Esophagus squamous epithelium (tissue), 5 donors: ENCODE measurements around the gene MAPK12. TPM values are rescaled to one million over a fixed set of nuclear protein-coding genes. Genes with fewer than 3 reads are reported as not detected.
A peak's percentile ranks its signal among the peaks of the same experiment; 100 is the strongest.

Experiments used
- DNase-seq: peaks from one replicate; lab custom pipeline; 2025; lab: John Stamatoyannopoulos, UW
- H3K27ac ChIP-seq, 4 donors: fragments of 200-600 bp; sonication (generic); one replicate each; pipeline ENCODE4 v1.5.1; 2016 to 2019; ENCODE audit warnings: mild to moderate bottlenecking in 1 of 4
- H3K27me3 ChIP-seq, 4 donors: fragments of 200-600 bp; sonication (generic); 1 replicate in 3 of 4; 2 replicates in 1 of 4; pipeline versions ENCODE4 v1.5.1 to v1.6.0; 2017 to 2021; ENCODE audit warnings: antibody characterized with exemption in 1 of 4
- H3K36me3 ChIP-seq, 3 donors: fragments of 200-600 bp; sonication (generic); one replicate each; pipeline ENCODE4 v1.5.1; 2016 to 2019
- H3K4me1 ChIP-seq, 3 donors: fragments of 200-600 bp; sonication (generic); one replicate each; pipeline ENCODE4 v1.5.1; 2017 to 2019
- H3K4me3 ChIP-seq, 4 donors: fragments of 200-600 bp; sonication (generic); 1 replicate in 3 of 4; 2 replicates in 1 of 4; pipeline ENCODE4 v1.5.1; 2016 to 2019; ENCODE audit warnings: mild to moderate bottlenecking in 2 of 4, moderate library complexity in 1 of 4
- H3K9me3 ChIP-seq, 3 donors: fragments of 200-600 bp; sonication (generic); one replicate each; pipeline ENCODE4 v1.5.1; 2016 to 2019
- CTCF ChIP-seq, 6 experiments: fragments of 450-650 bp in 4 of 6; fragments of 200-600 bp in 2 of 6; sonication (generic) in 2 of 6; IDR thresholded peaks; one replicate each; pipeline ENCODE4 v1.5.1; 2016 to 2019; ENCODE audit warnings: antibody characterized with exemption in 6 of 6, mild to moderate bottlenecking in 4 of 6, moderate library complexity in 4 of 6
- POLR2A ChIP-seq, 4 donors: fragments of 450-650 bp; IDR thresholded peaks; one replicate each; pipeline ENCODE4 v1.6.1; 2017; ENCODE audit warnings: antibody characterized with exemption in 4 of 4, mild to moderate bottlenecking in 4 of 4, moderate library complexity in 3 of 4
- WGBS, 2 donors: methylation state at CpG; one replicate each; pipeline ENCODE4 v1.1.5; 2018; 5-methylcytosine and 5-hydroxymethylcytosine counted together
- intact Hi-C: fragments of 100-400 bp; cut with DNase I; formaldehyde crosslinking; loops from one replicate; pipeline ENCODE4 v1.15.0; 2022
- total RNA-seq, 4 donors: library from RNA; depleted of rRNA; stranded (reverse); fragments of >200 nt; gene quantifications; one replicate each; pipeline ENCODE4 v1.1.0, GENCODE V29; 2016
- donor health status: DM: yes; HTN: yes; CAD: no.

The MAPK12 gene
- total RNA-seq, 4 donors from 2014 or later, result 0.19 to 6.9 (median 2.3) TPM

GRCh38 chr22:50252082-50253045, 9.1 kb downstream of the MAPK12 start:
- H3K9me3 ChIP-seq, result no peaks in the 10 kb centered on the region
- intact Hi-C loops, result no loop called here
- DNase-seq, result no peak
- peaks cover 0 to 11% (median 0%) of the 10 kb centered on the region in 4 donors for H3K27me3 ChIP-seq
- peaks cover 22 to 52% (median 23%) of the 10 kb centered on the region in 3 donors for H3K4me1 ChIP-seq
- H3K4me3 ChIP-seq, result peak overlapping the region in 3 of 4 donors; percentile 66 to 80 (median 79)
- TF ChIP-seq CTCF (IDR thresholded peaks at IDR 0.05) (peak; percentile 58 to 83 (median 68)), POLR2A (IDR thresholded peaks at IDR 0.05) (no peak)
- 20 to 69% methylated on average over 1 to 8 of the region's 25 CpGs for WGBS, 2 donors
- peak overlapping the region; percentile 46 to 82 (median 72) for H3K27ac ChIP-seq
- H3K36me3 ChIP-seq, result peaks cover 0 to 13% (median 0%) of the 10 kb centered on the region in 3 donors

DNA sequence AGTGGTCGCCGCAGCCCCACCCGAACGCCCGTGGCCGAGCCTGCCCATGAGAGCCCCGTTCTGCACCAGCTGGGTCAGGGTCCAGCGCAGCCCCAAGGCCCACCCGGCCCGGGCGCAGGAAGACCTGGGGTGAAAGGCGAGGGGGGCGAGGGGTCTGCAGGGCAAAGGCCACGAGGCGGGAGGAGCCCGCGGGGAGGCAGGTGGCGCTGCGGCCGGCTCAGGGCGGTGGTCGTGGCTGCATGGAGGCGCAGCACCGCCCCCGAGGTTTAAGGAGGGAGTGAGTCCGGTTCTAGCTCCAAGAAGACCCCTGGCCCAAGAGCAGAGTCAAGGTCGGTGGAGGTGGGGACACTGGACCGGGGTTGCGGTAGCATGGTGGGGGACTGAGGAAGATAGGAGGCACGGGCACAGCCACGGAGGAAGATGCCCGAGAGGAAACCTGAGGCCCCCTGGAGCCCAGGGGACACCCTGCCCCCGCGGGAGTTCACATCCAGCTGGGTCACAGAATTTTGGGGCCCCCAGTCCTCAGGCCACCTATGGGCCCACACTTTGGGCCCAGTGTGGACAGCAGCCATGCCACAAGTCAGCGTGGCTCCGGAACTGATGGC, 9.9 kb downstream of the MAPK12 start:
- 33% methylated on average over 6 of the region's 36 CpGs; no CpG with 5 or more reads in 1 of the 2 donors for WGBS, 2 donors
- peaks cover 22 to 60% (median 23%) of the 10 kb centered on the region in 3 donors for H3K4me1 ChIP-seq
- H3K36me3 ChIP-seq, result peaks cover 0 to 16% (median under 1%) of the 10 kb centered on the region in 3 donors
- peak overlapping the region; percentile 42 to 80 (median 72) for H3K4me3 ChIP-seq
- DNase-seq, result no peak
- TF ChIP-seq CTCF (IDR thresholded peaks at IDR 0.05) (no peak), POLR2A (IDR thresholded peaks at IDR 0.05) (no peak)
- no peaks in the 10 kb centered on the region for H3K9me3 ChIP-seq
- peak overlapping the region; percentile 46 to 82 (median 72) for H3K27ac ChIP-seq
- peaks cover 0 to 5% (median 0%) of the 10 kb centered on the region in 4 donors for H3K27me3 ChIP-seq
- intact Hi-C loops, result no loop called here

DNA sequence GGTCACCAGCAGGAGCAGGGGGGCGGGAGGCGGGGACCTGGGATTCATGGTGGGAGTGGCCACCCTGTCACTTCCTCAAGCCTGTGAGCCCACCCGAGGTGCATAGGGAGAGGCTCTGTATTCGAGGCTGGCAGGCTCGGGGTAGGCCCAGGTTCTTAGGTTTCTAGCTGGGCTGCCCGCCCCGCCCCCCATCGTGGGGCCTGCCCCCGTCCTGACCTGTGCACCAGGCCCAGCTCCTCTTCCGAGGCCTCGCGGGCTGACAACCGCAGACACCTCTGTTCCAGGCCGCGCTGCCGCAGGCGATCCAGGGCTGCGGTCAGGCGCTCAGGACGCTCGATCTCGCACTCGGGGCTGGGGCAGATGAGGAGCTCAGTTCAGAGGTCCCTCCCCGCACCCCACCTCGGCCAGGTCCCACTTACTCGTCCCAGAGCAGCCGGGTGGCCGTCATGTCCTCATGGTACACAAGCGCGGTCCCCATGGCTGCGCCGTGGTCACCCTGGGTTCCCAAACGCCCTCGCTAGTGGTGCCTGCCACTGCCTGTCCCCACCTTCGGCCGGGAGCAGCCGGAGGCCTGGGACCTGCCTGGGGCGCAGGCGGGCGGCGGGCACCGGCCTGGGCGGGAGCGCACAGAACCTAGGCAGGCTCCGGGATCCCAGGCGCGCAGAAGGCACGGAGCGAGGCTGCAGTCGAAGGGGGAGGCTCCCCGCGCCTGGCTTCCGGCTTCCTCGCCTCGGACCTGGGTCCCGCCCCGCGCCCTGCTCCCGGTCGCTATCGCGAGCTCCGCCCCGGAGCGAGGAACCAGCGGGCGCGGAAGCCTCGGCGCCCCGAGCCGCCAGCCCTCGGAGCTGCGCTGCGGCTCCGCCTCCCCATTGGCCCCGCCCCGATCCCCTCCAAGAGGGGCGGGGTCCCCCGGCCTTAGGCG, 10.7 kb downstream of the MAPK12 start, which contains the start of gene HDAC10:
TSS of gene HDAC10 (minus strand) at position 711 of the 922 bp plus-strand sequence. CDS start at position 478, 233 bp downstream.
- H3K27ac ChIP-seq, result peak within 1 kb of the TSS; percentile 46 to 82 (median 72)
- intact Hi-C loops, result no loop called here
- WGBS, 2 donors, result 0% methylated on average over 4 of the region's 81 CpGs; no CpG with 5 or more reads in 1 of the 2 donors
- H3K27me3 ChIP-seq, result no peaks in the 10 kb centered on the region
- TF ChIP-seq POLR2A (IDR thresholded peaks at IDR 0.05) (no peak), CTCF (IDR thresholded peaks at IDR 0.05) (peak in 1 of 6 experiments; percentile 12)
- H3K4me1 ChIP-seq, result peaks cover 25 to 67% (median 30%) of the 10 kb centered on the region in 3 donors
- no peak for DNase-seq
- H3K36me3 ChIP-seq, result peaks cover 0 to 24% (median 8%) of the 10 kb centered on the region in 3 donors
- H3K4me3 ChIP-seq, result peak within 1 kb of the TSS; percentile 42 to 80 (median 72)
- no peaks in the 10 kb centered on the region for H3K9me3 ChIP-seq

DNA sequence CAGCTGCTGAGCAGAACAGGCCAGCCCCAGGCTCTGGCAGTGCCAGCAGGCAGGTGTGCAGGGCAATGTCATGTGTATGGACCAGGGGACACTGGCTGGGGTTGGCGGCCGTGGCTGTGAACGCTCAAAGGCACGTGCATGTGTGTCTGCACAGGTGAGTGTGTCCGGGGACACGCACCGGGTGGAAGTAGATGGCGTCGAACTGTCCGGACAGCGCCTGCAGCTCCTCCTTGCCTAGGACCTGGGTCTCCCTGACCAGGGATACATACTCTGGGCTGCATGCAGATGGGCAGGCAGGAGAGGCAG, 11.3 kb downstream of the MAPK12 start:
- 67% methylated on average over 11 of the region's 11 CpGs; no CpG with 5 or more reads in 1 of the 2 donors for WGBS, 2 donors
- Histone ChIP-seq H3K27ac (peak overlapping the region in 3 of 4 donors; percentile 46 to 82 (median 74)), H3K4me3 (peak overlapping the region; percentile 42 to 80 (median 72)), H3K36me3 (peaks cover 0 to 25% (median 8%) of the 10 kb centered on the region in 3 donors), H3K9me3 (no peaks in the 10 kb centered on the region), H3K4me1 (peaks cover 31 to 74% (median 35%) of the 10 kb centered on the region in 3 donors), H3K27me3 (no peaks in the 10 kb centered on the region)
- intact Hi-C loops, result no loop called here
- TF ChIP-seq CTCF (IDR thresholded peaks at IDR 0.05) (no peak), POLR2A (IDR thresholded peaks at IDR 0.05) (no peak)
- DNase-seq, result no peak
